Activated T-helper 9 cell treated with anti-CD3 and anti-CD28 coated beads, Interleukin-2, amount 50 U/mL, for 16 hours (primary cell): Measurements from ENCODE around the gene CYP2D6.

Experiments used
- DNase-seq: peaks from one replicate; pipeline ENCODE4 v3.0.0-alpha.2; 2020; ENCODE audit warnings: low read depth

The CYP2D6 gene

DNA sequence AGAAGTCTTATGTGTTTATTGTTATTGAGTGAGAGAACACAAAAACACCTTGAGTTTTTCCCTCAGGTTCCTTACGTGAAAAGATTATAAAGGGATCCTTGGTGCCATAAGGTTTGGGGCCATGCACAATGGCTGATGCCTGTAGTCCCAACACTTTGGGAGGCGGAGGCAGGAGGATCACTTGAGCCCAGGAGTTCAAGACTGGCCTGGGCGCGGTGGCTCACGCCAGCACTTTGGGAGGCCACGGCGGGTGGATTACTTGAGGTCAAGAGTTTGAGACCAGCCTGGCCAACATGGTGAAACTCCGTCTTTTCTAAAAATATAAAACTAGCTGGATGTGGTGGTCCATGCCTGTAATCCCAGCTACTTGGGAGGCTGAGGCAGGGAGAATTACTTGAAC is 45.7 kb downstream of the CYP2D6 start:
- DNase-seq = no peak

DNA sequence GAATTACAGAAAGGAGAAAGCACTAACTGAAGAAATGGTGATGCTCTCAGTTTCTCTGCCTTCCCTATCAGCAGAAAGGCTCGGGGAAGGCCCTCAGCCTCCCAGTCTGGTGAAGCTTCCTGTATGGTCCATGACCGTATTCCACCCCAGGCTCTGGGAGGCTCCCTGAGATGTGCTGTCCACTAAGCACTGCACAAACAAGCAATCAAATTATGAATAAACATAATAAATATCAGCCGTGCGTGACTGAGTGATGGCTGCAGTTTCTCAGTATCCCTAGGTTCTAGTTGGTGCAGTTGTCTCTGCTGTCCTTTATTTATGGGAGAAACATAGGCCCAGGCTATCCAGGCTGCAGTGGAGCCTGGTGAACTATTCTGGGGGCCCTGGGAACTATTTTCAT is 47.5 kb downstream of the CYP2D6 start:
- DNase-seq = no peak

DNA sequence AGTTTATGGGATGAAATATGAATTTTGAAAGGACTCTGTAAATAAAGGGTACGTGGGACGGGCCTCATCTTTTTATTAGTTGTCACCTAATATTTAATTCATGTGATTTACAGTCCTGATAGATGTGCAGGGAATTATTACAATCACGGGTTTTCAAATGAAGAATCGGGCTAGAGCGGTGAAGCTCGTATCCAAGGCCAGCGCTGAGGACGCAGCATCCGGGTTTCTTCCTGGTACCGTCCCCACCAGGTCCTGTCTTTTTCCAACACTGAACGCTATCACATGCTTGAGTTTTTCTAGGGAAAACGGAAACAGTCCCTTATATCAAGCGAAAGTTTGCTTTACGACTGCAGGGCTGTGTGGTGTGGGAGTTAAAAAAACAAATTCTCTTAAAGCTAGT is 50.3 kb downstream of the CYP2D6 start:
- no peak for DNase-seq

DNA sequence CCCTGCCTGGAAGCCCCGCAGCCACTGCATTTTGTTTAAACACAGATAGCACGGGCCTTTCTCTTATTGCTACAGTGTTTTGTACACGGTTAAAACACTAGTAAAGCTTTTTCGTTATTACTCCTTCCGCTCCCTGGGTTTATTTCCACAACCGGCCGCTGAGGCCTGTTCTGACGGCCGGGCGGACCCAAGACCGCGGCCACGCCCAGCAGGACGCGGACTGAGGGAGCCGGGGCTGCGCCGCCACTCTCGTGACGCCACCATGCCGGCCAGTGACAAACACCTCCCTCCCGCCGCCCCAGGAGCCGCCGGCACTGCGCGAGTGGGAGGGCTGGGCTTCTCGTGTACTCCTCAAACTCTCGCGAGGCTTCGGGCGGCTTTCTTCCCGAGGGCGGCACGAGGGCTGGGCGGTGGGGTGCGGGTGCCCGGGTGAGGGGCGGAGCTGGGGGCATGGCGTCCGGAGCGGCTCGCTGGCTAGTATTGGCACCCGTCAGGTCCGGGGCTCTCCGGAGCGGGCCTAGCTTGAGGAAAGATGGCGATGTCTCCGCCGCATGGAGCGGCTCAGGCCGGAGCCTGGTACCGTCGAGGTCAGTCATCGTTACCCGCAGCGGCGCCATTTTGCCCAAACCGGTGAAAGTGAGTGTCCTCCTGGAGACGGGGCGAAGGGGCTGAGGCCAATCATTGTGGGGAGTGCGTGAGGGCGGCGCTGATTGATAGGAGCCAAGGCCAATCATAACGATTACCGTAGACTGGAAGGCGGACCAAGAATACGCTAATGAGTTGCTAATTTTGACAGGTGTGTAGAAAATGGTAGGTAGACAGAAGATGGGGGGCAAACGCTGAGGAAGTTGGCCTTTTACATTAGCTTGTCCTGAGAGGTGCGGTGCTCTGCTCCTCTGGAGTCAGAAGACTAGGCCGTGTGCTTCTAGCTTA is 51.0 kb downstream of the CYP2D6 start, which contains the start of gene SMDT1:
TSS of gene SMDT1 (plus strand) at position 382 of the 933 bp plus-strand sequence. CDS start at position 451, 69 bp downstream.
- peak; percentile 97 for DNase-seq

DNA sequence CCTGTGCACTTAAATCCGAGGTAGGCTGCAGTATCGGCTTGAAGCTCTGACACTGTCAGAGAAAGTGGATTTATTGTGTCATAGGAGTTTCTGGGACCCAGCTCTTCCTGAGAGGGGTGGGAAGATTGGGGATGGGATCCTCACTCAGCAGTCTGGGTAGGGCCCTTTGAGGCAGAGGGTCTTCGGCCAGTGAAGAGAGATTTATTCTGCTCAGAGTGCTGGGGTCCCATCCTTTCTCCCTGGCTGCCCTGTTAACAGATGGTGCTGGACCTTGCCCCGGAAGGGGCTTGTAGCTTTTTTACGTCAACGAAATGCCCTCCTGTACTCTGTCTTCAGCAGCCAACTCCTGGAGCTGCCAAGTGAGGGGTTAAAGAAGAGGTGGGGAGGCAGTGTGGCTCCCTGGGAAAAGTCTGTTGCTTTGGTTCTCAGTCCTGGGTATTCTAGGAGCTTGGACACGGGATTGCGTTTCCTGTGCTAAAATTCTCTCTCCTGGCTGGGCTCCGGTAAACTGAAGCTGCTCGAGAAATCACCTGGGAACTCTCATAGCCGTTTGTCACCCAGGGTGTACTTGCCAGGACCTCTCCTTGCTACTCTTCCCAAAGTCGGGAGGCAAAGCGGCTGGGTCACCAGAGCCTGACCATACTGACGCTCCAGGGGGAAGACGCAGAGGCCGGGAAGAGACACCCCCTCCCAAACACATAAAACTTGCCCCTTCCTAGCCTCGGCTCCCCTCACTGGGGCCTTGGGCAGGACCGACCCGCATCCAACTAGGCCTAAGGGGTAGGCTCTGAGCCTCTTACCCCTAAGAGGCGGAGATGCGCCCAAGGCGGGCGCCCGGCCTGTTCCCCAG is 51.9 kb downstream of the CYP2D6 start:
- no peak for DNase-seq

DNA sequence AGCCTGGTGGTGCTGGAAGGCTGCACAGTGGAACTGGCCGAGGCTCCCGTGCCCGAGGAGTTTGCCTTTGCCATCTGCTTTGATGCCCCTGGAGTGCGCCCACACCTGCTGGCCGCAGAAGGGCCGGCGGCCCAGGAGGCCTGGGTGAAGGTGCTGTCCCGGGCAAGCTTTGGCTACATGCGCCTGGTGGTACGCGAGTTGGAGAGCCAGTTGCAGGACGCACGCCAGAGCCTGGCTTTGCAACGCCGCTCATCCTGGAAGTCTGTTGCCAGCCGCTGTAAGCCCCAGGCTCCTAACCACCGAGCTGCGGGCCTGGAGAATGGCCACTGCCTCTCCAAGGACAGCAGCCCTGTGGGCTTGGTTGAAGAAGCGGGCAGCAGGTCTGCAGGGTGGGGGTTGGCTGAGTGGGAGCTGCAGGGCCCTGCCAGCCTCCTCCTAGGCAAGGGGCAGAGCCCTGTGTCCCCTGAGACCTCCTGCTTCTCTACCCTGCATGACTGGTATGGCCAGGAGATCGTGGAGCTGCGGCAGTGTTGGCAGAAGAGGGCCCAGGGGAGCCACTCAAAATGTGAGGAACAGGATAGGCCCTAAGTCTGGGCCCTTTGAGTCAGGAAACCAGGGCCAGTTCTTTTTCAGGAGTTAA is 53.0 kb downstream of the CYP2D6 start:
- DNase-seq = no peak

DNA sequence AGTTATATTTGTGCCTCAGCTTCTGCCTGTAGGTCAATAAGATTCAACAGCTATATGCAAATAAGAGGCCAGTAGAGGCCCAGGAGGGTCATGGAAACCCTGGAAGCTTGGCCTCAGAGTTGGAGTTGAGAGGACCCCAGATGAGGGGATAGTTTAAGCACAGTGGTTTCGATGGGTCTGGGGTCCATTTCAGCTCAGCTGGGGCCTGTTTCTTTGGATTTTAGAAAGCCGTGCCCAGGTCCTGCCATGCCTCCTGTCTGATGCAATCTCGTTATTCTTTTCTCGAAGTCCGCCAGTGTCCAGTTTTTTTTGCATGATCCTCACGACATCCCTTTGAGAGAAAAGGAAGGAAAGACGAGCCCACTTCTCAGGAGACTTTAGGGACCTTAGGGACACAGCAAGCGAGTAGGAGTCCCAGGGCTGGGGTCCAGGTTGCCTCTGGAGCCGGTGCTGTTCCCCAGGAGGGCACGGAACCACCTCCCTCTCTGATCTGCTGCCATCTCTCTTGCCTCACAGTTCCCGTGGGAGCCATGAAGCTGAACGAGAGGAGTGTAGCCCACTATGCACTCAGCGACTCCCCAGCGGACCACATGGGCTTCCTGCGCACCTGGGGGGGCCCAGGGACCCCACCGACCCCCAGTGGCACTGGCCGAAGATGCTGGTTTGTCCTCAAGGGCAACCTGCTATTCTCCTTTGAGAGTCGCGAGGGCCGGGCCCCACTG is 53.7 kb downstream of the CYP2D6 start:
- no peak for DNase-seq
